ENCODE results near the gene RGS17. TPM values are rescaled to one million over a fixed set of nuclear protein-coding genes. Genes with fewer than 3 reads are reported as not detected.
A peak's percentile ranks its signal among the peaks of the same experiment; 100 is the strongest.

The RGS17 gene
- total RNA-seq, 4 donors from 2014 or later, result 0.08 to 0.16 TPM; not detected in 2

DNA sequence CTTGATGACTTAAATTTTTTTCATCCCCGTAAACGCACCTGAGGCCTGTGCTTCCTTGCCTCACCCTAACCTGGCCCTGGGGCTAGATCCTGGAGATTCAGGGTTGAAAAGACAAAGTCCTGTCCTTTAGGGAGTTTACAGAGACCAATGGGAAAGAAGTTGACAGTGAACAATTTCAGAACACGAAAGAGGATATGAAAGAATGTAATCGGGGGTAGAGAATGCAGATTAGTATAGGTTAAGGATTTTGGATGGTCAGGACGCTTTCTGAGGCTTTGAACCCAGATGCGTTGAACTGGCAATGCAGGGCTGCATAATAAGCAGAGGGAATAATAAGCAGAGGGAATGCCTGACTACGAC is 146.6 kb downstream of the RGS17 start:
- no peak for DNase-seq (ENCODE audit: low spot score in 2 of 2)
- 4 to 5% methylated on average over 7 of the region's 7 CpGs for WGBS, 2 donors
- intact Hi-C loops (cut with DNase I; ENCODE audit: low total_unique reads), result no loop called here
- no peak for TF ChIP-seq POLR2A (IDR thresholded peaks at IDR 0.05)
- TF ChIP-seq, protein P1, sequence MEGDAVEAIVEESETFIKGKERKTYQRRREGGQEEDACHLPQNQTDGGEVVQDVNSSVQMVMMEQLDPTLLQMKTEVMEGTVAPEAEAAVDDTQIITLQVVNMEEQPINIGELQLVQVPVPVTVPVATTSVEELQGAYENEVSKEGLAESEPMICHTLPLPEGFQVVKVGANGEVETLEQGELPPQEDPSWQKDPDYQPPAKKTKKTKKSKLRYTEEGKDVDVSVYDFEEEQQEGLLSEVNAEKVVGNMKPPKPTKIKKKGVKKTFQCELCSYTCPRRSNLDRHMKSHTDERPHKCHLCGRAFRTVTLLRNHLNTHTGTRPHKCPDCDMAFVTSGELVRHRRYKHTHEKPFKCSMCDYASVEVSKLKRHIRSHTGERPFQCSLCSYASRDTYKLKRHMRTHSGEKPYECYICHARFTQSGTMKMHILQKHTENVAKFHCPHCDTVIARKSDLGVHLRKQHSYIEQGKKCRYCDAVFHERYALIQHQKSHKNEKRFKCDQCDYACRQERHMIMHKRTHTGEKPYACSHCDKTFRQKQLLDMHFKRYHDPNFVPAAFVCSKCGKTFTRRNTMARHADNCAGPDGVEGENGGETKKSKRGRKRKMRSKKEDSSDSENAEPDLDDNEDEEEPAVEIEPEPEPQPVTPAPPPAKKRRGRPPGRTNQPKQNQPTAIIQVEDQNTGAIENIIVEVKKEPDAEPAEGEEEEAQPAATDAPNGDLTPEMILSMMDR (IDR thresholded peaks at IDR 0.05), result no peak
- H3K4me3 ChIP-seq (ENCODE audit: low read depth, poor library complexity, severe bottlenecking), result no peak overlapping the region

DNA sequence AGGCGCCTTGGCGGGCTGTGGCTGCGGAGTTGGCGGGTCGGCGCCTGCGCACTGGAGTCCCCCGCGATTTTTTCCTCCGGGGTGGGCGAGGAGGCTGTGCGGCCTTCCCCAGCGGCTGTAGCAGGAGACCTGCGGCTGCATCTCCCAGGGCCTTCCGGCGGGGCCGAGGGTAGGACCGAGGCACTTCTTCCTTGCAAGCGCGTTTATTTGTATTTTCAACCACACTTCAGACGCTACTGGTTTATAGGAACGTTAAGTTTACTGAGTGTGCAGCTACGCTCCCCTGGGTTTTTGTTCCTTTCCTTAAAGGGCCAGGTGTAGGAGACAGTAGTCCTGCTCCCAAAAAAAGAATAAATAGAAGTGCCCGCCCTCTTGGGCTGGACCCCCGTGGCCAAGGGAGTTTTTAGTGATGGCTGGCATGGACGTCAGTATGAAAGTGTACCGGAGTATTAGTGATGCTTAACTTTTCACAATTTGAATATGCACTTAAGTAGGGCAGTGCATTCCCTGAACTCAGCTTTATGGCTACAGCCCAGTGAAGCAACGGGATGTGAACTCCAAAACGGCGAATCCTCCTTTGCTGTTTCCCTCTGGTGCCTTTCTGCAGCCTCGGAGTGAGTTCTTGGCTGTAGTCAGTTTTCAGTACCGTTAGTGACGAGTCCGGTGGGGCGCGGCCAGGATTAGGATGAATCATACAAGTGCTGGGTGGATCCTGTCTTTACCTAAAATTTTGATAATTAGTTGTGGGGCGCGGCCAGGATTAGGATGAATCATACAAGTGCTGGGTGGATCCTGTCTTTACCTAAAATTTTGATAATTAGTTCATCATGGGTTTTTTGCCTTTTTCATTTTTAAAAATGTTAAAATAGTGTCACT is 147.2 kb downstream of the RGS17 start:
- DNase-seq (ENCODE audit: low spot score in 2 of 2), result peak; percentile 92 to 98
- TF ChIP-seq, protein P1 (IDR thresholded peaks at IDR 0.05), result no peak
- no peak for TF ChIP-seq POLR2A (IDR thresholded peaks at IDR 0.05)
- H3K4me3 ChIP-seq (ENCODE audit: low read depth, poor library complexity, severe bottlenecking), result peak overlapping the region; percentile 72
- WGBS, 2 donors, result 0% methylated on average over 29 to 38 of the region's 38 CpGs
- intact Hi-C loops (cut with DNase I; ENCODE audit: low total_unique reads), result no loop called here

DNA sequence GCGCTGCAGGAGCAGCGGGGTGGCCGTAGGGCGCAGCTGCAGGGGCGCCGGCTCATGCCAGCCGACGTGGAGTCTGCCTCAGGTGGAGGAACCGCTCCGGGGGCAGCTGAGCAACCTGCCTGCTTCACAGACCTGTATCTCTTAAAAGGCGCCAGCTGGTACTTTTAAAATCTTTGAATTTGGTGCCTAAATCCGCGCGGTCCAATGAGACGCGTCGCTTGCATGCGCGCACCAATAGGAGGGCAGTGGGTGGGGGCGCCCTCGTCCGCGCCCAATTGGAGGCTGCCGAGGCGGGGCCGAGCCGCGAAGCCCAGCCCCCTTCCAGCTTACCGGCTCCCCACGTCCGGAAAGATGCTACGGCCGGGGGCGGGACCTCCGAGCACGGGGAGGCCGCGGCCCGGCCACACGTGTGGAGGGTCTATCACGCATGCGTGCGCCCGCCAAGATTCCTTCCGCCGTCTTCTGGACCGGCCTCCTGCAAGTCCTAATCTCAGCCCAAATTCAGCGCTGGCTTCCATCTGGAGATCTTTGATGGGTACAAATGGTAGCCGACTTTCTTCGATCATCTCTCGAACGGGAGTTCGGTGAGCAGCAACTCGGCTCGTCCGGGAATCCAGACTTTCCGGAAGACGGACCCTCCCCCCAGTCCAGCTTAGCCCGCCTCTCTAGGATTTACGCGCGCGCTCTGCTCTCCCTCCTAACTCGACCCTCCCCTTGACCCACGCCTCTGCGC is 148.0 kb downstream of the RGS17 start, which contains the start of gene FBXO5:
Gene FBXO5, minus strand, starts transcription at position 138 of the 733 bp plus-strand sequence. Its CDS starts 82 bp downstream, at position 56.
- peak; percentile 96 to 99 for DNase-seq (ENCODE audit: low spot score in 2 of 2)
- no peak for TF ChIP-seq POLR2A (IDR thresholded peaks at IDR 0.05)
- TF ChIP-seq, protein P1 (IDR thresholded peaks at IDR 0.05), result no peak
- H3K4me3 ChIP-seq (ENCODE audit: low read depth, poor library complexity, severe bottlenecking), result peak within 1 kb of the TSS; percentile 72
- intact Hi-C loops (cut with DNase I; ENCODE audit: low total_unique reads), result no loop called here
- WGBS, 2 donors, result 1% methylated on average over 24 to 32 of the region's 66 CpGs

DNA sequence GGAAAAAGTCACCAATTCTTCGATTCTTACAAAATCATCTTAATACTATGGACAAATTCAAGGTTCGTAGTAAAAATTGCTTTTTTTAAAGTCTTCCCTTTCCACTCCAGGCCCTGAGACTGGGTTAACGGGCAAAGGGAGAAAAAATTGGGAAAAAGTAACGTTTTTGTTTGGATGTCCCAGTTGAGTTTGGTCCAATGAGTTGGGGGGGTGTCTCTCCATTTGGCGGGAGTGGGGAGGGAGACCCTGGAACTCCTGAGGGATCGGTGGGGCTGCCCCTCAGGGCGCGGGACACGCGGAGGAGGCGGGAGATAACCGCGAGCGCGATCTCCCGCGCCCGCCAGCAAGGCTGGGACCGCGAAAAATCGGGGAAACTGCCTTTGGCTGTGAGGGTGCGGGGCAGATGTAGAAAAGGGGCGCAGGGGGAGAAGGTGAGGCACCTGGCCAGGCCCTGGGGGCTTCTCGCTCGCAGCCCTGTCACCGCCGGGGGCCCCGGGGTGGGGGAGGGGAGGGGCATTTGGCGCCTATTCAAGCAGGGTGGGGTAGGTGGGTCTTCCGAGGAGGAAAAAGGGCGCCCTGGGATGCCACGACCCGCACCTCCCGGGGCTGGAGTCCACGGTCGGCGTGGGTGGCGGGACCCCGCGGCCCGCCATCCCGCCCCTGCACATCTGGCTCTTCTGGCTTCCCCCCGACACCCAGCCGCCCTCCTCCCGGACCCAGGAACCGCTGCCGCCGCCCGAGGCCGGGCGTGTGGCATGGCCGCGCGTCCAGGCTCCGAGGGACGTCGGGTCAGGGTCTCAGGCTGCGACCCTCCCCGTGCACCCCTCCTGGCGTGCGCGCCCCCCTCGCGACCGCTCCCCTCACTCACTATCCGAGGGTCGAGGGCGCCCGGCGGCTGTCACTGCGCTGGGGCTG is 148.8 kb downstream of the RGS17 start:
- WGBS, 2 donors, result 4 to 12% methylated on average over 35 to 71 of the region's 71 CpGs
- peak overlapping the region; percentile 56 for H3K4me3 ChIP-seq (ENCODE audit: low read depth, poor library complexity, severe bottlenecking)
- TF ChIP-seq, protein P1 (IDR thresholded peaks at IDR 0.05), result no peak
- TF ChIP-seq POLR2A (IDR thresholded peaks at IDR 0.05), result no peak
- DNase-seq (ENCODE audit: low spot score in 2 of 2), result no peak
- intact Hi-C loops (cut with DNase I; ENCODE audit: low total_unique reads), result no loop called here

DNA sequence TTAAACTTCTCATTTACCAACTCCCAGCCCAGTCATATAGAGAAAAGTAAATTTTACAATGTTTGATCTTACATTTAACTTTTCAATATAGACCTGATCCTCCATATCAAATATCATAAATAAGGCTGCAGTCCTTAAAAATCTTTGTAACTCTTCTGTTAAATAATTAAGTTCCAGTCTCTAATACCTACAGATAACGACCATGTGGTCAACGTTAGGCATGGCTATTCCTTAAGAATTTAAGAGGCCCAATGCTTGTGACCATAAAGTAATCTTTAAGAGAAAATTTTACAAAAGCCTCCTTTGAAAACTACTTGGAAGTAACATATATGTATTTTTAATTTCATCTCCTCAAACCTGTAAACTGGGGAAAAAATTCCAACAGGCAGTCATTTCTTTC is 149.9 kb downstream of the RGS17 start:
- intact Hi-C loops (cut with DNase I; ENCODE audit: low total_unique reads), result no loop called here
- no peak for DNase-seq (ENCODE audit: low spot score in 2 of 2)
- no peak overlapping the region for H3K4me3 ChIP-seq (ENCODE audit: low read depth, poor library complexity, severe bottlenecking)

More for the DNA sequence above, 149.9 kb downstream of the RGS17 start:
- no peak for TF ChIP-seq POLR2A (IDR thresholded peaks at IDR 0.05)
- TF ChIP-seq, protein P1 (IDR thresholded peaks at IDR 0.05), result no peak
- 47 to 50% methylated on average over 2 of the region's 2 CpGs for whole genome bisulfite sequencing, 2 donors

All from lower leg skin (tissue), 4 donors.